GM18907 (cell line): ENCODE measurements around the gene LYST.
"Not testable (repeated sequence)": the region's sequence is repeated elsewhere in the genome, so short reads cannot be mapped to it uniquely, and the experiment has no call there.

Experiments used
- ATAC-seq: cut with Tn5 transposase; IDR thresholded peaks from one replicate; pipeline ENCODE4 v1.9.1; 2021; ENCODE audit warnings: mild to moderate bottlenecking, moderate library complexity; ENCODE audit not compliant: unreplicated experiment

Gene LYST

GRCh38 chr1:235821361-235821981 is 45.2 kb downstream of the LYST start:
- ATAC-seq: no peak

- no peak for ATAC-seq
These were observed 46.6 kb downstream of the LYST start for GRCh38 chr1:235820061-235820460.

- ATAC-seq: no peak
These were observed 48.0 kb downstream of the LYST start for GRCh38 chr1:235818632-235819136.

GRCh38 chr1:235817101-235817728 is 49.5 kb downstream of the LYST start:
- ATAC-seq: no peak

- ATAC-seq: no peak
These were observed 56.9 kb downstream of the LYST start for GRCh38 chr1:235809688-235810397.

- ATAC-seq: no peak
These were observed 58.5 kb downstream of the LYST start for GRCh38 chr1:235808223-235808622.

GRCh38 chr1:235806123-235806522 is 60.6 kb downstream of the LYST start:
- ATAC-seq: no peak

GRCh38 chr1:235802573-235803346 is 63.9 kb downstream of the LYST start:
- no peak for ATAC-seq

- ATAC-seq: no peak
These were observed 67.4 kb downstream of the LYST start for GRCh38 chr1:235799264-235799663.

GRCh38 chr1:235791532-235792060 is 75.1 kb downstream of the LYST start:
- ATAC-seq: no peak

GRCh38 chr1:235790123-235790522 is 76.6 kb downstream of the LYST start:
- no peak for ATAC-seq

- ATAC-seq: not testable (repeated sequence)
These were observed 80.3 kb downstream of the LYST start for GRCh38 chr1:235786227-235786898.

- no peak for ATAC-seq
These were observed 81.8 kb downstream of the LYST start for GRCh38 chr1:235784950-235785349.

GRCh38 chr1:235783148-235783776 is 83.4 kb downstream of the LYST start:
- ATAC-seq: no peak

GRCh38 chr1:235782601-235783000 is 84.1 kb downstream of the LYST start:
- ATAC-seq: no peak

- ATAC-seq: no peak
These were observed 84.9 kb downstream of the LYST start for GRCh38 chr1:235781807-235782206.

GRCh38 chr1:235779770-235780169 is 86.9 kb downstream of the LYST start:
- ATAC-seq: no peak

- no peak for ATAC-seq
These were observed 90.3 kb downstream of the LYST start for GRCh38 chr1:235776396-235776795.

- no peak for ATAC-seq
These were observed 91.4 kb downstream of the LYST start for GRCh38 chr1:235775246-235775860.

- peak; percentile 95 for ATAC-seq
These were observed 98.9 kb downstream of the LYST start for GRCh38 chr1:235767795-235768194.
